GM20000 (cell line): ENCODE data around the gene ILK.

ENCODE experiments used
- DNase-seq: peaks from one replicate; pipeline ENCODE4 v3.0.0; 2012; ENCODE audit warnings: low spot score
- TF ChIP-seq, protein P1 (sequence below): IDR thresholded peaks from 2 replicates; pipeline ENCODE4 v1.5.1; 2012; ENCODE audit warnings: mild to moderate bottlenecking, control low read depth; ENCODE audit errors: extremely low read depth, missing control alignments

Gene ILK

DNA sequence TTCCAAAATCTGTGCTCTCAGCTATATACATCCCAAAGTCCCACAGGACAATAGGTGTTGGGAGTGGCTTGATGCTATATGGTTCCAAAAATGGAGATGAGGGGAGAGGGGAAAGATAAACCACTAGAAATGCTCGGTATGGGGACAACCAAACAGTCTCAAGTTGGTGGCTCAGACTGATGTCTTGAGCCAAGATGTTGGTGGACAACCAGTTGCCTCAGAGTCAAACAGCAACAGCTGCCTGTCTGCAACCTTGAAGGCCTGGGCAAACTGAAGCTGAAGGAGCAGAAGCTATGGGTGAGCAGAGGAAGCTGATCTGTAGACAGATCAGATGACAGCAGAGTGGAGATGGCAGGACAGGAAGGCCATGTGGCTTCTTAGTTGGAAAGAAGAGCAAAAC, 4.1 kb upstream of the ILK start:
- TF ChIP-seq, protein P1, sequence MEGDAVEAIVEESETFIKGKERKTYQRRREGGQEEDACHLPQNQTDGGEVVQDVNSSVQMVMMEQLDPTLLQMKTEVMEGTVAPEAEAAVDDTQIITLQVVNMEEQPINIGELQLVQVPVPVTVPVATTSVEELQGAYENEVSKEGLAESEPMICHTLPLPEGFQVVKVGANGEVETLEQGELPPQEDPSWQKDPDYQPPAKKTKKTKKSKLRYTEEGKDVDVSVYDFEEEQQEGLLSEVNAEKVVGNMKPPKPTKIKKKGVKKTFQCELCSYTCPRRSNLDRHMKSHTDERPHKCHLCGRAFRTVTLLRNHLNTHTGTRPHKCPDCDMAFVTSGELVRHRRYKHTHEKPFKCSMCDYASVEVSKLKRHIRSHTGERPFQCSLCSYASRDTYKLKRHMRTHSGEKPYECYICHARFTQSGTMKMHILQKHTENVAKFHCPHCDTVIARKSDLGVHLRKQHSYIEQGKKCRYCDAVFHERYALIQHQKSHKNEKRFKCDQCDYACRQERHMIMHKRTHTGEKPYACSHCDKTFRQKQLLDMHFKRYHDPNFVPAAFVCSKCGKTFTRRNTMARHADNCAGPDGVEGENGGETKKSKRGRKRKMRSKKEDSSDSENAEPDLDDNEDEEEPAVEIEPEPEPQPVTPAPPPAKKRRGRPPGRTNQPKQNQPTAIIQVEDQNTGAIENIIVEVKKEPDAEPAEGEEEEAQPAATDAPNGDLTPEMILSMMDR = no peak

DNA sequence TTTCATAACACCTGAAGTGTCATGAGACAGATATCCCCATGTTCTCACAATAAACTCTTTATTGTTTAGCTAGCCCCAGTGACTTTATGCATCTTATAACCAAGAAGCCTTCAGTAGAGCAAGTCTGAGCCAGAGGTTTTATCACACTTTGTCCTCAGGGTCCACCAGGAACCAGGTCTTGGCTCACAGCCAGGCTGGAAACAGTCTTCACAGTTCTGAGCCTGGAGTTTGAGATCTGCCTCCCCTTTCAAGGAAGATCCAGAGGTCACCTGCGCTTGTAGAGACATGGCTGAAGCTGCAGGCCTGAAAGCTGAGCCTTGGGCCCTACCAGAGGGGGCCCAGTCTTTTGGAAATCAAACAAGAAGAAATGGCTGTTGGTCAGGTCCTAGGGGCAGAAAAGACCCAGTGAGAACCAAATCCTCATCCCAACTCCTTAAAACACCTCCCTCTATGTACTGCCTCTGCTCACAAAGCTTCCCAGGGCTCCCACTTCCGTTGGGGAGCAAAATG, 3.6 kb upstream of the ILK start:
- no peak for DNase-seq
- TF ChIP-seq, protein P1 = no peak

More for the DNA sequence above, 4.1 kb upstream of the ILK start:
- DNase-seq = no peak

DNA sequence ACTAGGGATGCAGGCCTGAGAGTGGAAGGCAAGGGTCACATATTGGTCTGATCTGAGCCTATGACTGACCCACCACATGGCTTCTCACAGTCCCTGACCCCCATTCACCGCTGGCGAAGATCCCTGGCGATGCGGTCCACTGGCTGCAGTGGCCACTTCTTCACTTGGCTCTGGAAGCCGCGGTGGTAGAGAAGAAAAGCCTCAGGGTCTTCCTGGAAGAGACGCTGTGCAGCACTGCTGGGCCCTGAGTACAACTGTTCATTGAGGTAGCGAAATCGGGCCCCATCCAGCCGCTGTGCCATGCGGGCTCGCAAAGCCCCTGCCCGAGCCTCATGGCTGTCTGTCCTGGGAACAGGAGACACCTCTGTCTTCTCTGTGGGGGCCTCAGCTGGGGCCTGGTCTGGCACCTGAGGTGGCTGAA, 2.5 kb upstream of the ILK start:
- TF ChIP-seq, protein P1 = no peak
- no peak for DNase-seq

DNA sequence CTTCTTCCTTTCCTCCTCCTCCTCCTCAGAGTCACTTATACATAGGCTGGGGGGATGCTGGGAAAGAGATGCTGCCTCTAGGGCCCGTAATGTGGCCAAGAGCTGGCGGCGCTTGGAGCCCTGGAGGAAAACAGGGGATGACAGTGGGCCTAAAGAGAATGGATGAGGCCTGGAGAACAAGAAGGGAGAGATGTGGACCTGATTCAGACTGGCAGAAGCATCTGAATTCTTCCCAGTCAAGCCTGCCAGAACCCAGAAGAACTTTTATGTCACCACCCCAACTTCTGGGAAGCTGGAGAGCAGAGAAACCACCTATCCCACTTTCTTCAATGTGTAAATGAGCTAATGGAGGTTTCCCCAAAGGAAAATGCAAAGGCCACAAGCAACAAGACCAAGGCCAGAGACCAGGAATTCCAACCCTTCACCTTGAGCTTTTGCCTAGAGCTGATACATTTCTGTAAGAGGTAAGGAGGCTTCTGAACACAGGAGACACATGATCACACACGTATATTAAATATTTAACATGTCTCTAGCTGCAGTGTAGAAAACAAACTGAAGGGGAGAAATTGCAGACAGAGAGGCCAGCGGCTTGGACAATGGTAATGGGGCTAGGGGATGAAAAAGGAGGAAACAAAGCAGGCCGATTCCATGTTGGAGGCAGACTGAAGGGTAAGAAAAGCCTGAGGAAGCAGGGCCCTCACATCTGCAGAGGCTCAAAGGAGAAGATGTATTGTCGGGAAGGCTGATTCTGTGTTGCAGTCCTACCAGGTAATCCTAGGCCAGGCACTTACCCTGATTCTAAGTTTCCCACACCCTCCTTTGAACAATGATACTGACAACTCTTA, 1.3 kb upstream of the ILK start:
- TF ChIP-seq, protein P1 = no peak
- no peak for DNase-seq

DNA sequence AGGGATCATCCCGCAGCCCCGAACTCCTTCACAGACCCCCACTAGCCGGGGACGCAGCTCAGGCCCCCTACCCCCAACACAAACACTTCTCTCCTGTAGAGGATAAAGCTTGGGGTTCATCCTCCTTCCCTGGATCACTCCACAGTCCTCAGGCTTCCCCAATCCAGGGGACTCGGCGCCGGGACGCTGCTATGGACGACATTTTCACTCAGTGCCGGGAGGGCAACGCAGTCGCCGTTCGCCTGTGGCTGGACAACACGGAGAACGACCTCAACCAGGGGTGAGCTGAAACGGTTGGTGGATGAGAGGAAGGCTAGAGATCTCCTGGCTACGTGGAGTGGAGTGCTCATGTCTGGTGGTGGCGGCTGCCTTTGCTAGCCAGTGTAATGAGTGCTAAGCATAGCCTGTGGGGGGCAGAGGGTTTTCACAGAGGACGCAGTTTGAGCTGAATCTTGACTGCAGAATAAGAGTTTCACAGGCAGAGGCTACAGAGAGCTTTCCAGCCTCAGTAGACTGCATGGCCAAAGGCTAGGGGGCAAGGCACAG, 580 bp downstream of the ILK start:
- DNase-seq = peak; percentile 83
- TF ChIP-seq, protein P1 = peak; percentile 21

DNA sequence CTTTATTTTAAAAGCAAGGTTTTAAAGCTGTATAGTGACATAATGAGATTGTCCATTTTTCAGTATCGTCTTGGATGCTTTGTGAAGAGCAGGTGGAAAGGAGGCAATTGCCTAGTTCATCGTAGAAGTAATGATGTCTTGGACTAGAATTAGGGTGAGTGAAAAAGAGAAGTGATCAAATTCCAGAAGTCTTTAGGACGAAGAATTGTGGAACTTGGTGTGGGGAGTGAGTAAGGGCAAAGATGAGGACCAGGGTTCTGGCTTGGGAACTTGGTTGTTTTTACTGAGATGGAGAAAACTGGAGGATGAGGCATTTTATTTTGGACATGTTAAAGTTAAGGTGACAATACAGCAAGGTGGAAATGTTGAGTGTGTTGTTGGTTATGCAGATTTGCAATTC, 1.2 kb downstream of the ILK start:
- DNase-seq = no peak
- TF ChIP-seq, protein P1 = no peak

DNA sequence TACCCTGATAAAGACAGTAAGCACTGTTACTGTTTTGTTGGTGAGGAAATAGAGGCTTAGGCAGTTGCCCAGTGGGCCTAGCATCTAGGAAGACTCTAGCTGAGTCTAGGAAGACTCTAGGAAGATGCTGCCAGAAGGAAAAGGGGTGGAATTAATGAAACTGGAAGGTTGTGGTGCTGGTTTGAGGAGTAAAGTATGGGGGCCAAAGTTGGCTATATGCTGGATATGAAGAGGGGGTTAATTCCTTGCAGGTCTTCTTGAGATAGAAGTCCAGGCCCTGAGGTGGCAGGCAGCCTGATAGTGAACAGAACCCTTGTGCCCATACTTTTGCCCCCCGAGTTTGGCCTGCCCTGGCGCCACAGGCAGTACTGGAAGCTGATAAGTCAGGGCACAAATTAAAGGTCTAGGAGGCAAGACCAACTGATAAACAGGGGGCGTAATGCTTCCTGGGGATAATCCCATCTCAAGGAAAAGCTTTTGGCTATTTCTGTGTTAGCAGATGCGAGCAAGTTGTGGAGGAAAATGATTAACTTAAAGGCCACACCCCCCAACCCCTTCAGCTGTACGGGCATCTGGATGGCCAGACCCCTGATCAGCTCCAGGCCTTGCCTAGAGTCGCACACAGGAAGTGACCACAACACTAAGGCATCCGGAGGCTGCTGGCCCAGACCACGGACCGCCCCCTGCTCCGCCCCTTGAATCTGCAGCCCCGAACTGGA, 3.1 kb downstream of the ILK start:
- DNase-seq = peak; percentile 88
- TF ChIP-seq, protein P1 = no peak
